Mammary epithelial cell (primary cell): Measurements from ENCODE around the gene HDAC4.

Source experiments
- EZH2 ChIP-seq: IDR thresholded peaks from 2 replicates; pipeline ENCODE4 v1.6.1; 2012; ENCODE audit warnings: low read length, inconsistent platforms, borderline replicate concordance
- TF ChIP-seq, protein P1 (sequence below), 2 donors: IDR thresholded peaks in 1 of 2; conservative IDR thresholded peaks in 1 of 2; 2 replicates each; pipeline ENCODE4 v1.5.1; 2011 to 2012; ENCODE audit warnings: inconsistent platforms in 2 of 2, low read length in 2 of 2, mild to moderate bottlenecking in 2 of 2, control low read depth in 1 of 2, low read depth in 1 of 2; ENCODE audit not compliant: insufficient read depth in 1 of 2; ENCODE audit errors: extremely low read depth in 1 of 2

DNA sequence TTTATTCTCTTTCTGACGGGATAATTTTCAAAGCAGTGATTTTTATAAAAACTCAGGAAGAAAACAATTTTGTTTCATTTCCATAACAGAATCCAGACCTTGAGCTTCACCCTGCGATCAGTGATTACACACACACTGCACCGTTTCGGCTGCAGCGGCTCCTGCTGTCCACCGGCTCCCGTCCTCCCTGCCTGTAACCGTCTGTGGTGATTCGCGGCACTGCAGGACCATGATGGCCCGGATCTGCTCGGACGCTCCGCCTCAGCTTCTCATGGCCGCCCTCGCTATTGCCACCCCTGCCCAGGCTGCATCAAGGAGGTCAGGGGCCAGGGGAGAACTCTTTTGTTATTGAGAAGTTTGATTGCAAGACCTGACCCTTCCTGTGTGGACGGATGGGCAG is 306.9 kb downstream of the HDAC4 start:
- TF ChIP-seq, protein P1, sequence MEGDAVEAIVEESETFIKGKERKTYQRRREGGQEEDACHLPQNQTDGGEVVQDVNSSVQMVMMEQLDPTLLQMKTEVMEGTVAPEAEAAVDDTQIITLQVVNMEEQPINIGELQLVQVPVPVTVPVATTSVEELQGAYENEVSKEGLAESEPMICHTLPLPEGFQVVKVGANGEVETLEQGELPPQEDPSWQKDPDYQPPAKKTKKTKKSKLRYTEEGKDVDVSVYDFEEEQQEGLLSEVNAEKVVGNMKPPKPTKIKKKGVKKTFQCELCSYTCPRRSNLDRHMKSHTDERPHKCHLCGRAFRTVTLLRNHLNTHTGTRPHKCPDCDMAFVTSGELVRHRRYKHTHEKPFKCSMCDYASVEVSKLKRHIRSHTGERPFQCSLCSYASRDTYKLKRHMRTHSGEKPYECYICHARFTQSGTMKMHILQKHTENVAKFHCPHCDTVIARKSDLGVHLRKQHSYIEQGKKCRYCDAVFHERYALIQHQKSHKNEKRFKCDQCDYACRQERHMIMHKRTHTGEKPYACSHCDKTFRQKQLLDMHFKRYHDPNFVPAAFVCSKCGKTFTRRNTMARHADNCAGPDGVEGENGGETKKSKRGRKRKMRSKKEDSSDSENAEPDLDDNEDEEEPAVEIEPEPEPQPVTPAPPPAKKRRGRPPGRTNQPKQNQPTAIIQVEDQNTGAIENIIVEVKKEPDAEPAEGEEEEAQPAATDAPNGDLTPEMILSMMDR (conservative IDR thresholded peaks at IDR 0.05 in 1 of 2, IDR thresholded peaks at IDR 0.05 in 1 of 2; ENCODE audit: extremely low read depth in 1 of 2, insufficient read depth in 1 of 2, low read depth in 1 of 2, low read length in 2 of 2), result no peak
- TF ChIP-seq EZH2, result no peak
